NT2/D1 (cell line): ENCODE data around the gene ZNF688.

Experiments
- DNase-seq: peaks from one replicate; pipeline ENCODE4 v3.0.0-alpha.2; 2011; ENCODE audit warnings: low read depth, low spot score
- H3K27me3 ChIP-seq: 2 replicates; pipeline ENCODE4 v1.6.0; 2011; ENCODE audit warnings: mild to moderate bottlenecking; ENCODE audit not compliant: insufficient read length, insufficient read depth
- H3K36me3 ChIP-seq: 2 replicates; pipeline ENCODE4 v1.6.1; 2011; ENCODE audit warnings: mild to moderate bottlenecking, low read length, mixed read lengths; ENCODE audit not compliant: insufficient read depth, insufficient read length
- H3K4me1 ChIP-seq: 2 replicates; pipeline ENCODE4 v1.5.1; 2011; ENCODE audit not compliant: insufficient read depth, insufficient read length
- H3K4me3 ChIP-seq: 2 replicates; pipeline ENCODE4 v1.5.1; 2011; ENCODE audit warnings: low read depth; ENCODE audit not compliant: insufficient read length
- H3K9ac ChIP-seq: 2 replicates; pipeline ENCODE4 v1.6.0; 2011; ENCODE audit warnings: low read depth; ENCODE audit not compliant: insufficient read length
- H3K9me3 ChIP-seq: 2 replicates; pipeline ENCODE4 v1.5.1; 2011; ENCODE audit warnings: mild to moderate bottlenecking, low read length; ENCODE audit not compliant: insufficient read depth
- SUZ12 ChIP-seq: IDR thresholded peaks from 2 replicates; pipeline ENCODE4 v1.6.1; 2011; ENCODE audit not compliant: insufficient read length, insufficient read depth; ENCODE audit errors: extremely low read depth
- YY1 ChIP-seq: IDR thresholded peaks from 2 replicates; pipeline ENCODE4 v1.6.1; 2011; ENCODE audit not compliant: insufficient read length, insufficient read depth
- ZNF274 ChIP-seq: IDR thresholded peaks from 2 replicates; pipeline ENCODE4 v1.6.1; 2011; ENCODE audit warnings: mild to moderate bottlenecking, low read depth, low read length

ZNF688 gene

DNA sequence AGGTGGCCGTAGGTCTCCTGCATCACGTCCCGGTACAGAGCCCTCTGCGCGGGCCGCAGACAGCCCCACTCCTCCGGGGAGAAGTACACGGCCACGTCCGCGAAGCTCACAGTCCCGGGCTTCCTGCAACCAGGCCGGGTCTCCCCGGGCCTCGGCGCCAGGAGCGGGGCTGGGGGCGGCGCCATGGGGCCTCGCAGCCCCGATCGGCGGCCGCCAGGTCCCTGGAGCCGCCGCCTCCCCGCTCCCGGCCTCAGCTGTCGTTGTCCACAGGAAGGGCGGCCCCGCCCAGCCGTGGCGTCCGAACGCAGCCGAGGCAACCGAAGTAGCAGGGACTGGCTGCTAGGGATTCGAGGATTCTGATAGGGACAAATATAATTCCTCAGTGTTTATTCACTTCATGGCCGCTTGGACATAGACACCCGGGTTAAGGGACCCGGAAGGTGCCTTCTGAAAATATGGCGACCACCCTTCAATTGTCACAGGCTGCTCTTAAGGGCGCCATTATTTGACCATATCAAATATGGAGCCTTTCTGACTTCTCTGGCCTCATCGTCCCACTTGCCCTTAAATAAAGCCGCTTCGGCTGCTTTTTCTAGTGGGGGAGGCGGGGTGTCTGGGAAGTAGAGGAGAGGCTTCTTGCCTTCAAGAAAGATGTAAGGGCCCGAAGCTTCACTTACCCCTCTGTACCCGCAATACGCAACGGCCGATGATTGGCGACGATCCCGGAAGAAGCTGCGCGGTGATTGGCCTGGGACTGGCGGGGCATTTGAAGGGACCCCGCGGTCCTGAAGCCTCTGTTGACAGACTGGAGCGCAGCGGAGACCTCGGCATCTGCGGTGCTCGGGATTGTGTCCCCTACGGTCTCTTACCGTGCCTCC lies at the start of gene ZNF688:
TSS of gene ZNF688 (minus strand) at position 270 of the 878 bp plus-strand sequence. CDS start at position 185, 85 bp downstream.
- TF ChIP-seq SUZ12 (no peak), YY1 (peak; percentile 95)
- H3K9ac ChIP-seq: peak within 1 kb of the TSS; percentile 95
- no peaks in the 10 kb centered on the region for H3K9me3 ChIP-seq
- H3K27me3 ChIP-seq: no peaks in the 10 kb centered on the region
- H3K36me3 ChIP-seq: peaks cover under 1% of the 10 kb centered on the region
- peak within 1 kb of the TSS; percentile 82 for H3K4me3 ChIP-seq
- peak; percentile 91 for DNase-seq
- H3K4me1 ChIP-seq: peaks cover 6% of the 10 kb centered on the region

DNA sequence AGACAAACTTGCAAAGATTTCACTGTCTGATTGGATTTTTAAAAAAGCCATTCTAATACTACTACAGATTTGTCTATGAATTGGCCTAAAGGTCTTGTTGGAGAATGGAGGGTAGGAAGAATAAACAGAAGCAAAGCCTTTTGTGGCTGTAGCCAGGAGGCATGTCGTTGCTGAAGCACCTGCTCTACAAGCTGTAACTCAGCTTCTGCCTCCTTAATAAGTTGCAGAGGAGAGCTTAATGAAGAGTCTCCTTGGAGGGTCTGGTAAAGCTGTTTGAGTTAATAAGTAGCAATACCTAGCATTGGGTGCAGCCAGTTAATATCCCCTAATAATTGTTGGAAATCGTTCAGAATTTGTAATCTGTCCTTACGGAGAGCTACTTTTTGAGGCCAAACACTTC lies 48.7 kb upstream of the ZNF688 start:
- Histone ChIP-seq H3K4me3 (no peak overlapping the region), H3K36me3 (no peaks in the 10 kb centered on the region), H3K9ac (no peak overlapping the region), H3K27me3 (no peaks in the 10 kb centered on the region), H3K4me1 (peaks cover 3% of the 10 kb centered on the region), H3K9me3 (peaks cover 11% of the 10 kb centered on the region; the same call in 1 of the 2 replicates)
- TF ChIP-seq YY1 (no peak), SUZ12 (no peak), ZNF274 (no peak)
- DNase-seq: no peak

DNA sequence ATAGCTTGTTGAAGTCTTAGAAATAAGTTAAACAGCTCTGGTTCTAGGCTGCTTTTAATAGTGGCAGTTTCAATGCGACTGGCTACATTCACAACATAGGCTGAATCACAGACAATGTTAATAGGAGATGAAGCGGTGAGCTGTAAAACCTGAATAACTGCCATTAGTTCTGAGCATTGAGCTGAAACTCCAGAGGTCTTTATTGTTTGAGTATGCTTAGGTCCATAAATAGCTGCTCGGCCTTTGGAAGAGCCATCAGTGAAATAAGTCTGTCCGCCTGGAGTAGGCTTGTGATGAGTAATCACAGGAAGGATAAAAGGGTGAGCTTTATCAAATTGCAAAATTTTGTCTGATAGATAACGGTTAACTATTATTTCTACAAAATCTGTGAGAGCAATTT lies 48.1 kb upstream of the ZNF688 start:
- Histone ChIP-seq H3K9me3 (peaks cover 11% of the 10 kb centered on the region; the same call in 1 of the 2 replicates), H3K4me1 (peaks cover 3% of the 10 kb centered on the region), H3K9ac (no peak overlapping the region), H3K27me3 (no peaks in the 10 kb centered on the region), H3K36me3 (no peaks in the 10 kb centered on the region), H3K4me3 (no peak overlapping the region)
- TF ChIP-seq SUZ12 (no peak), YY1 (no peak), ZNF274 (no peak)
- DNase-seq: no peak

DNA sequence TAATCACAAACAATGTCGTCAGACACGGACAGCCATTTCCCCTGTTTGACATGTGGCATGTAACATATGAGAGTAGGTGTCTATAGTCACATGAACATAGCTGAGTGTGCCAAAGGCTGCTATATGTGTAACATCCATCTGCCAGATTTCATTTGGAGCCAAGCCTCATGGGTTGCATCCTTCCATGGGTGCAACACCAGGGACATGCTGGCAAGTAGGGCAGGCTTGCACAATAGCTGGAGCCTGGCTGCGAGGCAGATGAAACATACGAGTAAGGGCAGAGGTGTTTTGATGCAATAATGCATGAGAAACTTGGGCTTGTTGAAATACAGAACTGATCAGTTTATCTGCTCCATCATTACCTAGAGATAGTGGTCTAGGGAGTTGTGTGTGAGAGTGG lies 47.7 kb upstream of the ZNF688 start:
- no peak for DNase-seq
- H3K36me3 ChIP-seq: no peaks in the 10 kb centered on the region
- peaks cover 3% of the 10 kb centered on the region for H3K4me1 ChIP-seq
- peaks cover 7% of the 10 kb centered on the region; the same call in 1 of the 2 replicates for H3K9me3 ChIP-seq
- H3K27me3 ChIP-seq: no peaks in the 10 kb centered on the region
- no peak overlapping the region for H3K4me3 ChIP-seq
- H3K9ac ChIP-seq: no peak overlapping the region
- TF ChIP-seq ZNF274 (no peak), SUZ12 (no peak), YY1 (no peak)

DNA sequence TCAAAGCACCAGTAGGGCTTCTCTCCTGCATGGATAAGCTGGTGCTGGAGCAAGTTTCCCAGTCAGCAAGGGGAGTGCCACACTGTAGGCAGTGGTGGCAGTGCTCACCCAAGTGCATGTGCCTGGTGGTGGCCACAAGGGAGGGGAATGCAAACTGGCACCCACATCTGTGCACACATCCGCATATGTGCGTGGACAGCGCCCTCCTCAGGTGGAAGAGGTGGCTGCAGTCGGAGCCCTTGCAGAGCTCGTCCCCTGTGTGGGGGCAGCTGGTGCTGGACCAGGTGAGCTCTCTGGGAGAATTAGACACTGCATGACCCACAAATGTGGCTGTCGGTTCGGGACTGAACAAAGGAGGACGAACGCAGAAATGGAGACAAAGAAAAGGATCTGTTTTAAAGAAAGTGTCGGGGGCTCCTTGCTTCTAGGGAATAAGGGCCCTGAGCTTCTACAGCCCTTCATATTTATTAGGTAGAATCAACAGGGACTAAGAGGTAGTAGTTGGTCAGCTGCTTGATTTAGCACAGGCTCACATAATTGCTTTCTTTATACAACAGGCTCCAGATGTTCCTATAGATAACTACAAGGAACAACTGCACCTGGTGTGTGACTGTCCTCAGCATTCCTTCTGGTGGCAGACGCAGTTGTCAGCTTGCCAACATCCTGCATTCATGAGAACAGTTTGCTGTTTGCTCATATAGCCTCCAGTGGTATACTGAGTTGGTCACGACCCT lies 44.0 kb upstream of the ZNF688 start:
- Histone ChIP-seq H3K4me1 (peaks cover 3% of the 10 kb centered on the region), H3K9ac (no peak overlapping the region)
- DNase-seq: peak; percentile 68

DNA sequence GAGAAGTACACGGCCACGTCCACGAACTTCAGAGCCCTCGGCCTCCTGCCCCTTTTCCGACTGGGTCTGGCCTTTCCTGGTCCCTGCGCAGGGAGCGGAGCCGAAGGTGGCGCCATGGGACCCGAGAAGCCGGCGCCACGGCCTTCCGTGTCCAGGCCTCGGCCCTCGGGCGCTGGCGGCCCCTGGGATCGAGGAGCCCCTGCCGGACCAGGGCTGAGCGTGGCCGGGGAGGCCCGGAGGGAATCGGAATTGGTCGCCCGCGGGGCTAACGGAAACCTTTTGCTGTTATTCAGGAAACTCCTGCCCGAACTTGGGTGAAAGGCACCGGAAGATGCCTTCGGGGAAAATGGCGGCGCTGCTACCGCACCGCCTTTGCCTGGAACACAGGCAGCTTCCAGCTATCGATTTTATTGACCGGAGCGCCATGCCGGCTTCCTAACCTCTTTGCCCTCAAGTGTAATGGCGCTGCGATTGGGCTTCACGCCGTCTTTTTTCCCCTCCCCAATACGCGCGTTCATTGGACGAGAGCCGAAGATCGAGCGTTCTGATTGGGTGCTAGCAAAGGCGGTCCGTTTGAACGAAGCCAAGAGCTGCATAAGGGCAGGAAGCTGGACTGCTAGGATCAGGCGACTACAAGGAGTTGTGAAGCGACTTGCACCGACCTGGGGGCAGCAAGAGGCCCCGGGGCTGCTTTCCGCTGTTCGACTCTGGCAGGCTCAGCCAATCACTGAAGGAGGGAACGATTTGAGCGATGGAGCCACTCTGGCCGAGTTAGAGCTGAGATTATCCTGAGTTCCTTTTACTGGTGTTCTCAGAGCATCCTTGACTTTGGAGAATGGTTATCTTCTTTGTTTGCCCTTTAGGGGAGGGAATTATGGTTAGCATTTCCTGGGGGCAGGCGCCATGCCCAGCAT lies 38.7 kb upstream of the ZNF688 start, which contains the start of gene ZNF689:
TSS of gene ZNF689 (minus strand) at position 464 of the 914 bp plus-strand sequence. CDS start at position 116, 348 bp downstream.
- Histone ChIP-seq H3K27me3 (no peaks in the 10 kb centered on the region), H3K36me3 (peaks cover 30% of the 10 kb centered on the region), H3K9ac (peak within 1 kb of the TSS; percentile 95), H3K4me3 (peak within 1 kb of the TSS; percentile 95), H3K9me3 (no peaks in the 10 kb centered on the region), H3K4me1 (peaks cover 3% of the 10 kb centered on the region)
- DNase-seq: peak; percentile 99
- TF ChIP-seq YY1 (peak; percentile 98), ZNF274 (no peak)

More for the DNA sequence above, 44.0 kb upstream of the ZNF688 start:
- H3K27me3 ChIP-seq: no peaks in the 10 kb centered on the region
- TF ChIP-seq ZNF274 (no peak), SUZ12 (no peak), YY1 (no peak)
- H3K4me3 ChIP-seq: no peak overlapping the region
- H3K36me3 ChIP-seq: no peaks in the 10 kb centered on the region
- H3K9me3 ChIP-seq: no peaks in the 10 kb centered on the region
